ENCODE data around the gene KLHL22. TPM values are rescaled to one million over a fixed set of nuclear protein-coding genes. Genes with fewer than 3 reads are reported as not detected.

Gene KLHL22
- total and polyA plus RNA-seq, 2 of the 8 experiments (the other 6 are each of a cell fraction or from before 2014, with no cell fraction given) = 9.4 to 16.2 TPM

GRCh38 chr22:20423906-20424551, 71.6 kb downstream of the KLHL22 start:
- Histone ChIP-seq H3K14ac (ENCODE audit: insufficient read length) (no peak overlapping the region), H3K23me2 (ENCODE audit: low read depth, low read length) (peaks cover 7% of the 10 kb centered on the region; the same call in 1 of the 2 replicates), H2BK120ac (replicated peaks; ENCODE audit: low read depth, low read length) (no peak overlapping the region), H3K4me1 (replicated peaks in 1 of 4; ENCODE audit: control insufficient read depth in 3 of 4, insufficient read depth in 4 of 4, low read length in 3 of 4) (peaks cover 0 to 5% (median 3%) of the 10 kb centered on the region in 4 experiments; a peak in 5 of 7 replicates), H3K56ac (replicated peaks; ENCODE audit: insufficient read length, low read depth, low read length) (no peak overlapping the region), H3K4me2 (ENCODE audit: insufficient read depth in 1 of 2, low read depth in 2 of 2, low read length in 2 of 2) (no peak overlapping the region), H3K36me3 (ENCODE audit: control insufficient read depth in 2 of 4, insufficient read depth in 4 of 4, low read length in 3 of 4) (no peaks in the 10 kb centered on the region), H2BK5ac (ENCODE audit: low read depth, low read length) (no peak overlapping the region), H3K4ac (replicated peaks; ENCODE audit: insufficient read length, low read depth, low read length) (no peak overlapping the region), H4K5ac (ENCODE audit: insufficient read length, low read depth, low read length) (no peak overlapping the region), H2BK20ac (ENCODE audit: low read length) (no peak overlapping the region), H3K9ac (replicated peaks in 1 of 4; ENCODE audit: extremely low read depth in 1 of 4, low read depth in 3 of 4, low read length in 3 of 4) (no peak overlapping the region), H2BK15ac (ENCODE audit: low read length) (no peak overlapping the region), H3K79me2 (ENCODE audit: control insufficient read depth in 1 of 2, insufficient read depth in 2 of 2, low read length in 2 of 2) (no peaks in the 10 kb centered on the region), H3K79me1 (ENCODE audit: low read depth, low read length) (no peaks in the 10 kb centered on the region; the same call in 1 of the 2 replicates), H3K4me3 (ENCODE audit: extremely low read depth in 1 of 4, insufficient read depth in 2 of 4, low read depth in 3 of 4, low read length in 4 of 4) (no peak overlapping the region), H4K91ac (replicated peaks; ENCODE audit: insufficient read length, low read length) (no peak overlapping the region), H3K23ac (ENCODE audit: insufficient read length) (no peak overlapping the region), H3K9me3 (ENCODE audit: insufficient read depth in 2 of 2, low read depth in 1 of 2, low read length in 1 of 2) (no peaks in the 10 kb centered on the region), H2AFZ (ENCODE audit: low read length) (no peak overlapping the region), H2BK12ac (ENCODE audit: low read depth, low read length) (no peak overlapping the region), H2AK5ac (ENCODE audit: low read depth, low read length) (no peak overlapping the region), H3K18ac (ENCODE audit: extremely low read depth, low read length) (no peak overlapping the region; the same call in 1 of the 2 replicates), H3K27ac (ENCODE audit: low read depth, low read length) (no peak overlapping the region; the same call in 1 of the 2 replicates), H4K8ac (ENCODE audit: extremely low read depth, insufficient read depth, low read length) (no peak overlapping the region), H4K20me1 (replicated peaks in 1 of 2; ENCODE audit: control insufficient read depth in 1 of 2, insufficient read depth in 2 of 2, low read length in 2 of 2) (peaks cover 2 to 13% of the 10 kb centered on the region in 2 experiments), H3K27me3 (replicated peaks in 1 of 4; ENCODE audit: control insufficient read depth in 3 of 4, extremely low read depth in 1 of 4, insufficient read depth in 3 of 4, low read length in 3 of 4) (peaks cover 0 to 10% (median 6%) of the 10 kb centered on the region in 4 experiments; a peak in 6 of 7 replicates)
- 81% methylated on average over 27 of the region's 31 CpGs; no CpG with 5 or more reads in 1 of the 2 experiments for WGBS, 2 experiments (ENCODE audit: extremely low coverage in 1 of 2, insufficient coverage in 1 of 2, insufficient read length in 1 of 2, insufficient replicate concordance in 2 of 2, low coverage in 1 of 2, low lambda C conversion rate in 2 of 2, missing lambda C conversion rate in 1 of 2)
- CTCF ChIA-PET (ENCODE audit: partially characterized antibody) = interaction anchor here (0.6 to 1.8 kb wide), 2 partner anchors 33 to 469 kb away, joined by 4 to 6 read pairs; no protein-coding TSS in a partner anchor
- TF ChIP-seq SAP30 (IDR thresholded peaks at IDR 0.05; ENCODE audit: insufficient read depth, insufficient replicate concordance, low read length) = no peak
- DNase-seq (ENCODE audit: low read depth in 1 of 2, low spot score in 2 of 2) (no peak), FAIRE-seq (no peak)
- POLR2A ChIA-PET (ENCODE audit: partially characterized antibody) = interaction anchor here (0.7 to 1.1 kb wide), 2 partner anchors 21 to 30 kb away, joined by 3 read pairs; no protein-coding TSS in a partner anchor

Measured in H1 (cell line).